Inflammatory macrophage treated with lipopolysaccharide for 1 hour (primary cell): ENCODE measurements around the gene NEGR1.
A peak's percentile ranks its signal among the peaks of the same experiment; 100 is the strongest.
"Not testable (repeated sequence)": the region's sequence is repeated elsewhere in the genome, so short reads cannot be mapped to it uniquely, and the experiment has no call there.

Source experiments
- DNase-seq, 2 donors: peaks; one replicate each; pipeline ENCODE4 v3.0.0-alpha.2; 2020 to 2022

Gene NEGR1

GRCh38 chr1:71921935-71922559 lies 360.3 kb downstream of the NEGR1 start:
- DNase-seq = no peak

- no peak for DNase-seq
Measured at GRCh38 chr1:71921204-71921603, 361.1 kb downstream of the NEGR1 start.

GRCh38 chr1:71920556-71920955 lies 361.8 kb downstream of the NEGR1 start:
- no peak for DNase-seq

GRCh38 chr1:71919811-71920509 lies 362.4 kb downstream of the NEGR1 start:
- DNase-seq = no peak

- no peak for DNase-seq
Measured at GRCh38 chr1:71918630-71919029, 363.7 kb downstream of the NEGR1 start.

GRCh38 chr1:71916894-71917293 lies 365.4 kb downstream of the NEGR1 start:
- no peak for DNase-seq

GRCh38 chr1:71914626-71915025 lies 367.7 kb downstream of the NEGR1 start:
- peak; percentile 39 to 53 for DNase-seq

GRCh38 chr1:71908871-71909390 lies 373.4 kb downstream of the NEGR1 start:
- DNase-seq = no peak

- DNase-seq = no peak
Measured at GRCh38 chr1:71908303-71908702, 374.0 kb downstream of the NEGR1 start.

GRCh38 chr1:71899881-71900280 lies 382.5 kb downstream of the NEGR1 start:
- no peak for DNase-seq

GRCh38 chr1:71888166-71888565 lies 394.2 kb downstream of the NEGR1 start:
- not testable (repeated sequence) for DNase-seq

- no peak for DNase-seq
Measured at GRCh38 chr1:71885171-71885570, 397.2 kb downstream of the NEGR1 start.

- peak in 1 of 2 donors; percentile 2 for DNase-seq
Measured at GRCh38 chr1:71882637-71883036, 399.7 kb downstream of the NEGR1 start.

- DNase-seq = peak; percentile 54 to 62
Measured at GRCh38 chr1:71882226-71882625, 400.1 kb downstream of the NEGR1 start.

GRCh38 chr1:71881611-71882010 lies 400.7 kb downstream of the NEGR1 start:
- DNase-seq = no peak

- no peak for DNase-seq
Measured at GRCh38 chr1:71869326-71869725, 413.0 kb downstream of the NEGR1 start.

GRCh38 chr1:71862756-71863155 lies 419.6 kb downstream of the NEGR1 start:
- DNase-seq = no peak

- DNase-seq = peak; percentile 63 to 69
Measured at GRCh38 chr1:71861022-71861421, 421.3 kb downstream of the NEGR1 start.

GRCh38 chr1:71859806-71860205 lies 422.5 kb downstream of the NEGR1 start:
- no peak for DNase-seq

- no peak for DNase-seq
Measured at GRCh38 chr1:71857862-71858261, 424.5 kb downstream of the NEGR1 start.

GRCh38 chr1:71853360-71853759 lies 429.0 kb downstream of the NEGR1 start:
- DNase-seq = no peak

GRCh38 chr1:71850936-71851335 lies 431.4 kb downstream of the NEGR1 start:
- no peak for DNase-seq

- DNase-seq = no peak
Measured at GRCh38 chr1:71850515-71850914, 431.8 kb downstream of the NEGR1 start.

- no peak for DNase-seq
Measured at GRCh38 chr1:71843012-71843411, 439.3 kb downstream of the NEGR1 start.

- no peak for DNase-seq
Measured at GRCh38 chr1:71839876-71840275, 442.5 kb downstream of the NEGR1 start.
